Activated naive CD4-positive, alpha-beta T cell (primary cell): ENCODE measurements around the gene FMN1.
A peak's percentile ranks its signal among the peaks of the same experiment; 100 is the strongest.

ENCODE experiments used
- DNase-seq, 4 experiments: peaks; one replicate each; lab custom pipeline; 2025; lab: John Stamatoyannopoulos, UW

The FMN1 gene

DNA sequence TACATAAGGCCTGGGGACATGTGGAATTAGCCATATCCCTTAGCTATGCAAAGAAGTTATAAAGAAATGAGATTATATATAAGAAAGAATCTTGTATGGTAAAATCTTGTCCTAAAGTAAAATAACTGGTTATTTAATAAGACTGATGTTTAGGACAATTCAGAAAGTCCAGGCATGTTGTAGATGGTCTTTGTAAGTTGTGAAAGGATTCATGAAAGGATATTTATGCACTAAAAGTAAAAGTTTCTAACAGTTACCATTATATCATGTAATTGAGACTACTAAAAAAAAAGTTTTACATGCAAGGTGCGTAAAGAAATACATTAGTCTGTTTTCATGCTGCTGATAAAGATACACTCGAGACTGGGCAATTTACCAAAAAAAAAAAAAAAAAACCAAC, 146.3 kb downstream of the FMN1 start:
- no peak for DNase-seq

DNA sequence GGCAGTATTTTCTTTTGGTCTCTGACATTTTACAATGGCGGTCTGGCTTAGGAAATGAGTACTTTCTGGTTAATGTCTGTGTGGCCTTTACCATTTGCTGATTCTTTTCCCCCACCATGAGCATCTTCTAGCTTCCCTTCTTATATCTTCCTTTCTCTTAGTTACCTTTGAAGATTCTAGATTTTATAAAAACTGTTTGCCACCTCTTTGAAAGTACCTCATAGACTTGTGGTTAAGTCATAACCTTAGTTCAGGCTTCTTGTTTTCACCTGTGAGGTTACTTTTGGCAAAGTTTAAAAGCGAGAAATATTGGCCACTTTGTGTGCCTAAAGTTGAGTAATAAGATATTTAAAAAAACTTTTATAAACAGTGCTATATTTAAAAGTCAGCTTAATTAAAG, 147.4 kb downstream of the FMN1 start:
- no peak for DNase-seq

DNA sequence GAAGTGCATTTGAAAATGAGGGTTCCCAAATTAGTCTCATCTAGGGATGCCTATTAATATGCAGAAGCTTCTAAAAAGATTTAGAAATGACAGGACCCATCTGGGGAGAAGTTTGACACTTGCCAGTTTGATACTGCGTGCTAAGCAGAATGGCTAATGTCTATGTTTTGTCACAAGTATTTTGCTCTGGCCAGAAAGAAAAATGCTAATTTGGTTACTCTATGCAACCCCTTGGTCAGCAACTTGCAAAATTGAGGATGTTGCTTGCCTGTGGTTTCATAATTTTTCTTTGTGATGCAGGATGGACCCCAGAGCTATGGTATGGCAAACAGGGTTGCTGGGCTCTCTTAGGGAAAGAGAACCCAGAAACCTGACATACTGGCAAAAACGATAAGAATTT, 148.2 kb downstream of the FMN1 start:
- no peak for DNase-seq

DNA sequence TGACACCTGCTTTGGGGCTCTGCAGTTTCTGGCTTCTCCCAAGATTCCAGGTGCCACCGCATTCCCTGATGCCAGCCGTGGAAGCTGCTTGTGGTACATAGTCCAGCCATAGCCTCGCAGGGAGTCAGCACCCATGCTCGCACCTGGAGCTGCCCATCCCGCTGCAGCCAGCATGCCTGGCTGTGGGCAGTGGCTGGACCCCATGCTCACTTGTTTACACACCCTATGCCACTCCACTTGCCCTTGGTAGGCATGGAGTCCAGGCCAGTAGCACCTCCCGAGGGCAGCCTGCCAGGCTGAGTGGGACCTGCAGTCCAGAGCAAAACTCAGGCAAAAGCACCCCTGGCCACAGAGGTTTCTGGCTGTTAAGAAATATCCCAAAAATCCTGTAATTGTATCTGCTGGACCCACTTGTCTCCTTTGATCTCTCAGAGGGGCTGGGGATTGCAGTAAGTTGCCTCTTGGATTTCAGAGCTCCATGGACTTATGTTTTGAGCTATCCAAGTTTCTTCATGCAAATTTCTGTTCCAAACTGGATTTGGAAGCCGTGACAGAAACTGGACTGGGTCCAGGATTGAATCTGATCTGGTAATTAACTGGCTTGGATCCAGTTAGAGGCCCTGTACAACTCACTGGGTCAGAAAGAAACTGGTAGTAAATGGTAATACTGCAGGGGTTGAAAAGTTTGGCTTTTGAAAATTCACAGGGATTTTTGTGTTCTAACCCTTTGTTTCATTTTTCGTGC, 149.3 kb downstream of the FMN1 start:
- DNase-seq: no peak

DNA sequence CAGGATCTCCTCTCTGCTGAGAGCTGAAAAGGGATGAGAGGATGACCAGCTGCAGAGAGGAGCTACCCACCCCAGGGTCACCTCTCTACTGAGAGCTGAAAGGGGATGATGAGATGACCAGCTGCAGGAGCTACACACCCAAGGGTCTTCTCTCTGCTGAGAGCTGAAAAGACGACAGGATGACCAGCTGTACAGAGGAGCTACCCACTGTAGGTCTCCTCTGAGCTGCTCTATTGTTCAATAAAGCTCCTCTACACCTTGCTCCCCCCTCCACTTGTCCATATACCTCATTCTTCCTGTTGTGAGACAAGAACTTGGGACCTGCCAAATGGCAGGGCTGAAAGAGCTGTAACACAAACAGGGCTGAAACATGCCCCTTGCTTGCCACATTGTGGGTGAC, 149.9 kb downstream of the FMN1 start:
- no peak for DNase-seq

DNA sequence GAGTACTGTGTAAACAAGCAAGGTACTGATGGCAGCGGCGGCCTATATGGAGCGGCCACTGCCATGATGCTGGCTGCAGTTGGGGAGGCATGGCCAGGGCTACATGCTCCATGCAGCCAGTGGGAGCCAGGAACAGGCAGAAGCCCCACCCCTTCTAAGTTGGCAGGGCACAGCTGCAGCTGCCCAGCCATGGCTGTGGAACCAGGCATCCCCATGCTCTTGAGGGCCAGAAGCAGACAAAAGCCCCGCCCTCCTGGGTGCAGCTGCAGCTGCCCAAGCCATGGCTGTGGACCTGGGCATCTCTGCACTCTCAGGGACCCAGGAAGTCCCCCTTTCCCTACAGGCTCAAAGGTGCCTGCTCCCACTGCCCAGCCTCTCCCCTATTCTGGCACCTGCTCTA, 150.9 kb downstream of the FMN1 start:
- no peak for DNase-seq

DNA sequence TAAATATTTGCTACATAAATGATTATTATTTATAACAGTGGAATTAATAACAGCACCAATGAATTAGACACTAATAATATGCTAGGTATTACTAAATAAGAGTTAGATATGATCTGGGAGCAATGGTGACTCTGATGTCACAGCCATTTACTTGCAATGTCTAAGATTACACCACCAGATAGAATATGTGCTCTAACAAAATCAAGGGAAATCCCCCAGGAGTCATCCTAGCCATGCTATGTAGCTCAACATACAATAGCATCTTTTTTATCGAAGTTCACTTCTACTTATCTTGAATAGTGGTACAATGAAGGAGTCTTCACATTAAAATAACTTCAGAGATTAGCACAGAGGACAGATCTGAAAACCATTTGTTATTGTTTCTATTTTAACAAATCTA, 154.0 kb downstream of the FMN1 start:
- no peak for DNase-seq

DNA sequence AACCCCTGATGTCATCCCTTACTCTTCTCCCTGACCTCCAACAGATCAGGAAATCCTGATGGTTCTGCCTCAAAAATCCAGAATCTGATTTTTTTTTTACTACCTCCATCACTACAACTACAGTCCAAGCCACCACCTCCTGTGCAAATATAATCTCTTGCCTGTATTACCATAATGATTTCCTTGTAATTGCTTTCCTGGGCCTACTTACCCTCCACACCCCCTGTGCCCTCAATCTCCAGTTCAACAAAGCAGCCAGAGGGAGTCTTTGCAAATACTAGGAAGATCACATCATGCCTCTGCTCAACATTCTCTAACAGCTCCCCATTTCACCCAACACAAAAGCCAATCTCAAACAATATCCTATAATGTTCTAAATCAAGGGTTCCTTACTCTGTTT, 159.9 kb downstream of the FMN1 start:
- DNase-seq: no peak

DNA sequence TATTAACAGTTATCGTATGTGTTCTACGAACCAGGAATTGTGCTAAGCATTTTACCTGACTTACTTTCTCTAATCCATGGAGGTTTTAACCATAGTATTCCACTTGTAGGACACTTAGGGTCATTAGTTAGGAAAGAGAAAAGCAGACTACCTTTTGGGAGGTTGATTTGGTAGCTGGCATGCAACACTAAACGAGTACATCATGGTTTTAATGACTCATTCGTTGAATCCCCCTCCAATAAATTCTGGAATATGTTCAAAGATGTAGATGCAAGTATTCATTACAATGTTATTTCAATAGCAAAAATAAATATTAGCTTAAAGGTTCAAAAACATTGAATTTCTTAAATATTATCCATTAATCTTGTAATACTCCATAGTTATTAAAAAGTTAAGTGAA, 162.5 kb downstream of the FMN1 start:
- no peak for DNase-seq

DNA sequence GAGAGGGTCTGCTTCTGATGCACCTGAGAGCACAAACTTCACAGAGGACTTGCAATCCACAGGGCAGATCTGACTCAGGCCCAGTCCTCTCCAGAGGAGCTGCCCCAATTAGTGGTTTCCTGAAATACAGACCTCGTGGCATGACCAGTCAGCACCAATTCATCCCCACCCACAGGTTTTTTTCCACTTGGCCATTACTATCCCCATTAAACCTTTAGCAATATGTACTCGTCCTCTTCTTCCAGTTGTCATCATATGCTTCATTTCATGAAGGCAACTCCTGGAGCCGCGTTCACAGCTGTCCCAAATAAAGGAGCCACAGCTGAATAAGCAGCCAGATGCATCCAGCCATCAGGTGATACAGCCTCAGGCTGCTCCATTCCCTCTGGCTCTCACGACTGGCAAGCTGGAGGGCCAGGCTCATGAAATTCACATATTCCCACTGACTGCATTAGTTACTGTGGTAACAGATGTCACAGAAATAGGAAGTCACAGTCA, 163.1 kb downstream of the FMN1 start:
- DNase-seq: no peak

DNA sequence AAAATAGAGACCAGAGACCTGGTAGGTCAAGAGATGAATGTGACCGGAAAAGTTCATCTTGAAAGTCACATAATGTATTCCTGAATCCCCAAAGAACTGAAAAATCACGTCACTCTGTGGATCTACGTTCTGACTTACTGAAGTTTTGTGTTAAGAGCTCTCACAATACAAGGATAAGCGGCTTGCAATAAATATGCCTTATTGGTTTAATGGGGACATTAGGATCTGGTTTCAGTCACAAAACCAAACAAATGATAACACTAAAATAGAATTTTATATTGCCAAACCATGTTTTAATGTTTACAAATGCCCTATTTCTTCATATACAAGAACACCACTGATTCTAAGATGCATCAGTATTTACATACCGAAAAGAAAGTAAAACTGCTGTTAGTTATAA, 164.2 kb downstream of the FMN1 start:
- DNase-seq: no peak

DNA sequence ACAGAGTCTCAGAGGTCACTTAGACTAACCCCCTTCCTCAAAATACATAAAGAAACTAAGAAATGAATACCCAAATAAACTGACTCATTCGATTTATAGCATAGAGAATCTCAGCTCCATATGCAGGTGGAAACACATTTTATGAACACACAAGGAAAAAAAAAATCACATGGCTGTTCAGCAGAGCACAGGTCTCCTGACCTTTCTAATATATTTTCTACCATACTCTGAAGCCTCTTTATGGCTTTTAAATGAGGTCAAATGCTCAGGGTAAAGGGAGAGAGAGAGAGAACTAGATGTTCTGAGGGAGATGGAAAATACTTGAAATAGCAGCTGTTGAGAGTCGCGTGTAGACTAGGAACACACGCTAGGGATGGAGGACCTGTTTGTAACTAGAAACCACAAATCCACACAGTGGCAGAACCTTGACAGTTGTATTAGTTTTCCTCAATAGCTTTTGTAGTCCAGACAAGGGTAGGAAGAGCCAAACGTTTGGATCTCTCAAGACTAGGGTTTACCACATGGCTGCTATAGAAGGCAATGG, 165.3 kb downstream of the FMN1 start:
- DNase-seq: no peak

DNA sequence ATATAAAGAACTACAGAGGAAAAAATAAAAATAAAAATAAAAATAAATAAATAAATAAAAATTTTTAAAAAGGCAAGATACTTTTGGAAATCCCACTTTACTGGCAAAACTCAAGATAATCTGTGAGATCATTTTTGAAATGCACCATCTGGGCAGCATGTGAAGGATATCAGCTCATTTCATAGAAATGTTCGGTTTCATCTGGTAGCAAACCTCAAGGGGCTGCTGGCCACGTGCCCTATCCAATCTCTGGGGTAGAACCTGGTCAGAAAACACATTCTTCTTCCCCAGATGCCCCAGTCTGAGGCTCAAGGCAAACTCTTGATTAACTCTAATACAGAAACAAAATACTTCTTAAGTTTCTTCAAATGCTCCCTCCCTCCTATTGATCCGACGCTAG, 166.0 kb downstream of the FMN1 start:
- DNase-seq: no peak

DNA sequence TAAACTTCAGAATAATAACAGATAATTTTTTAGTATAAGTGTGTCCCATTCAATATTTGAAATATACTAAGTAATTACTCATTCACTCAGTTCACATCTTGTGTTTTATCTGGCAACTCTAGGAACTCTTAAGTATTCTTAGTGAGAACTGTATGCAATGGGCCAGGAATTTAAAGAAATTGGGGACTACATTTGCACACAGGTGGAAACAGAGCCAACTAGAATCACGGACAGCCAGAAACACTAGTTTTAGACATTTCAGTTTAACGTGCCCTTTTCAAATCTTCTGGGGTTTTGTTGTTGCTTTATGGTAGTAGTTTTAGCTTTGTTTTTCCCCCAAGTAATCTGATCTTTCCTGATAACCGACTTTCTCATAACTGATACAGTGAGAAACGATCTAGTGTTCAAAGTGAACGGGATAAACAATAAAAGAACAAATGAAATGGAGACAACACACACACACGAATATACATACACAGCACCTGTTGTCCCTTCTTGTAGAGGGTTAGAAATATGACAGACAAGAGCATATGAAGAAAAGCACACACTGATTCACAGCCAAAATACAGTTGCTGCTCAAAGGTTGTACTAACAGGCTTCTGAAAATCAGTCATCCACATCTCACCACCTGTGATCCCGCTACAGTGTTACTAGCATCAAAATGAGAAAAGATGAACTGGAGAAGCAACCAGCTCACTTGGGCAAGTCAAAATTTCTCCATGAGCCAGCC, 167.0 kb downstream of the FMN1 start:
- DNase-seq: no peak

DNA sequence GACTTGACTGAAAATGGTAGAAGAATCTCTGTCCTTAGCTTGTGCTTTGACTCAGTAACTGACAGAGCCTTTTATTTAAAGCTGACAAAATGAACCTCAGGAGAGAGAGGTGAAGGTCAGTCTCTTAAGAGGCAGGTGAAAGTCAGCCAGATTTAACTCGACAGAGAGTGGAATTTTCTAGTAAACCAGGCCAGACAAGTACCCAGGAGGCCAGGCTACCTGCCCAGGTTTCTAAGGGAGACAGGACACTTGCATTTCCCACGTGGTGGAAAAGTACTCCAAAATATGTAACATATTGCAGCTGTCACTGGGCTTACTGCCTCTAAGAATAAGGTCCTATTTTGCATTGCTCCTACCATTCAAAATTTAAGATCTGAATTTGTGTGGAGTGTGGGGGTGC, 167.9 kb downstream of the FMN1 start:
- no peak for DNase-seq

DNA sequence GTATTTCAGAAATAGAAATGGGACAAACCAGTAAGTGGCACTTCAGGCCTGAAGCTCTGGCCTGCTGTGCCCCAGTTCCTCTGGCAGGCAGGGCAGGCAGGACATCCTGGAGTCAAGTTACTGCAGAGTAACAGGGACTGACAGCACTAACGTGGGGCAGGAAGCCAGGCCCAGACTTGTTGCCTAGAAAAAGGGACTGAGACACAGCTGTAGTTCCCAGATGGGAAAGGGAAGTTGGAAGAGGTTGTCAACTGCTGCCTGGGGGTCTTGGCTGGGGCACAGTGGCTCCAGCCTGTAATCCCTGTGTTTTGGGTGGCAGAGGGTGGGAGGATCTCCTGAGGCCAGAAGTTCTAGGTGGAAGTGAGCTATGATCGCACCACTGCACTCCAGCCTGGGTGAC, 171.9 kb downstream of the FMN1 start:
- no peak for DNase-seq

DNA sequence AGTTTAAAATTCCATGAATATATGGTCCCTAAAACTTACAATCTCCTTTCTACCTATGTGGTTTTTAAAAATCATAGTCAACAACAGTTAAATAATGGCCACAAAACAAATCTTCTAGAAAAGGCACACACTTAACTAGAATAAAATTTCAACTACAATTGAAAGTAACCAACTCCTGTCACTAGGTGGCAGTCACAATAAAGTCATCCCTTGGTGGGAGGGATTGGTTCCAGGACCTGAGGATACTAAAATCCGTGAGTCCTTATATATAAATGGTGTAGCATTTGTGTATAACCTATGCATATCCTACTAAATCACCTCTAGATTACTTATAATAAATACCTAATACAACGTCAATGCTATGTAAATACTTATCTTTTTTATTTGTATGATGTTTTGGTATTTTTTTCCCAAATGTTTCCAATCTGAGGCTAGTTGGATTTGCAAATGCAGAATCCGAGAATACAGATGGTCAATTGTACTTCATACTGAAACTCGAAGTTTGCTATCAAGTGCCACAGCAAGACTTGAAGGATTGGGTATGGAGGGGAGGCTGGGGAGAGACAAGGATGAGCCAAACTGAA, 172.6 kb downstream of the FMN1 start:
- DNase-seq: no peak

DNA sequence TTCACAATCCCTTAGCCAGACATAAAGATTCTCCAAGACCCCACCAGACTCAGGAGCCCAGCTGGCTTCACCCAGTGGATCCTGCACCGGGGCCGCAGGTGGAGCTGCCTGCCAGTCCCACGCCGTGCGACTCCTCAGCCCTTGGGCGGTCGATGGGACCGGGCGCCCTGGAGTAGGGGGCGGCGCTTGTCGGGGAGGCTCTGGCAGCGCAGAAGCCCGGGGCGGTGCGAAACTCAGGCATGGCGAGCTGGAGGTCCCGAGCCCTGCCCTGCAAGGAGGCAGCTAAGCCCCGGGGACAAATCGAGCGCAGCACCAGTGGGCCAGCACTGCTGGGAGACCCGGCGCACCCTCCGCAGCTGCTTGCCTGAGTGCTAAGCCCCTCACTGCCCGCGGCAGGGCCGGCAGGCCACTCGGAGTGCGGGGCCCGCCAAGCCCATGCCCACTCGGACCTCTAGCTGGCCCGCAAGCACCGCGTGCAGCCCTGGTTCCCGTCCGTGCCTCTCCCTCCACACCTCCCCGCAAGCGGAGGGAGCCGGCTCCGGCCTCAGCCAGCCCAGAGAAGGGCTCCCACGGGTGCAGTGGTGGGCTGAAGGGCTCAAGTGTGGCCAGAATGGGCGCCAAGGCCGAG, 175.0 kb downstream of the FMN1 start:
- no peak for DNase-seq

DNA sequence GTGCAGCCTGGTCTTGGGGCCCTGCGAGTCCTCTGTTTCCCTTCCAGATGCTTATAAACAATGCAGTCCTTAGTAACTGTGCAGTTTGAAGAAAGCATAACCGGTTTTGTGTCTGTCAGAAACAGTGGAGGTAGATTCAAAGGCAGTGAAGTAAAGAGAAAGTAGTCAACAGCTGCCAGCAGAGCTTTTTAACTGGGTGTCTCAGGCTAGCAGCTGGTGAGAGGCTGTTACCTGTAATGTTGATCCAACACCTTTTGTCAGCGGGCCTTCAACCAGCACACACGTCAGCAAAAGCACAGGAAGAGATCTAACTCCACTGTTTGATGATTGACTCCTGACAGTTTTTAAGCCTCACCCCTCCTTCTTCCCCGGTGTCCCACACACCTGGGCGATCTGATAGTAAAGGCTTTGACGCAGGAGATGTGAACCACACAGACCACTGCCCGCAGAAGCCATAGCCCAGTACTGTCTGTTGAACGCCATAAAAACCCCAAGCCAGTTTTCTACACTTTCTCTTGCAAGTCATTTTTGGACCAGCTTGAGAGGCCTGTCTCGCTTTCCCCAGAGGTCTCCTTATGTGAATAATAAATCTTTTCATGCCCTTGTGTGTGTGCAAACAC, 178.0 kb downstream of the FMN1 start:
- DNase-seq: peak in 1 of 4 experiments; percentile 4

DNA sequence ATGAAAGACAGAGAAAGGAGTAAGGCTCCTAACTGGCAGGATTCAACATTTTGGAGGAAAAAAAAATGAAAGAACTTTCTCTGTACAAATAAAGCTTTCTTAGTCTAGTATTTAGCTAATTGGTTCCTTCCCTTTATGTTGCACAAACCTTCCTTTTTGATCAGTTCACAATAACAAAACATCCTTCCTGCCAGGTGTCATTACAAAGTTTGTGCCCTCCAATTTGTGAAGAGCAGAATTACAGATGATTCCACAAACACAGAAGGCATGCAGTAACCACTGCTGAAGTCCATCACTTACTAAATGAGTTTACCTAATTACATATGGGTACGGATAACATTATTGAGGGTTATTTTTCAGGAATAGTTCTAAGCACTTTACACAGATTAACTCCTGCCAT, 179.9 kb downstream of the FMN1 start:
- no peak for DNase-seq

DNA sequence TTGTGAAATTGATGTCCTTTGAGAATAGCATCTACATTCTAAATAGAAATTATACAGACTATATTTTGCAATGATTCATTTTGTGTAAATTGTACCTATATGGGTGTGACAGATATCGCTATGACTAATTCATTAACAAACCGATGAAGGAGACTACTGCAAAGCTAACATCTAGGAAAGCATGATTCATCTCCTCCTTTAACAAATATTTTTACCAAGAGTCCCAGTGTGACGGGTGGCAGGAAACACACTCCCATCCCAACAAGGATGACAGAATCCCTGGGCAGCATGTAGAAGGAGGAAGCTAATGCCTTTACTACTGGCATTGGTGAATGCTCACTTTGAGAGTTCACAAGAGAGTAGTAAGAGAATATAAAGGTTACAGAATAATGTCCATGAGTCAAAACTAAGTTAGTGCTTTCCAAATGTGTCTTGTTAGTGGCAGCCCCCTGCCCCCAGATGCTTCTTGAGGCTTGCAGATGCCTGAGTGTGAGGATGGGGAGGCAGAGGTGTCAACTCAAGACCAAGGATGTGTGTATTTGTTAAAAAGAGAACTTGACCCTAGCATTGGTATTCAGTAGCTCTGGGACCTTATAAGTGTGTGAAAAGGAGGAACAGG, 180.6 kb downstream of the FMN1 start:
- no peak for DNase-seq

DNA sequence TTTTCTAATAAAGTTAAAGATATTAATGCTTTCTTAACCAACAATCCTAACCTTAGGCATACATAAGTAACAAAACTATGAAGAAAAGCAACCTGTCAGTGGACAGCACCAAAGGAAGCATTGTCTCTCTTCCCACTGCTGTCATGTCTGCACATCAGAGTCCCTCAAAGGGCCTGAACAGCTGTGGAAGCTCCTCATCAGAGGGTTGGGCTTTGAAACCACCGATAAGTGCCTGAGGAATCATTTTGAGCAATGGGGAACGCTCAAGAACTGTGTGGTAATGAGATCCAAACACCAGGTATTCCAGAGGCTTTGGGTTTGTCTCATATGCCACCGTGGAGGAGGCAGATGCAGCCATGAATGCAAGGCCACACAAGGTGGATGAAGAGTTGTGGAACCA, 182.5 kb downstream of the FMN1 start:
- no peak for DNase-seq
